ENCODE results near the gene DEGS1.

The DEGS1 gene

GRCh38 chr1:224182866-224183590, at the start of gene DEGS1:
Gene DEGS1, plus strand, starts transcription at chr1:224183240. Its CDS starts 97 bp downstream, at chr1:224183337.
- peak; percentile 80 for DNase-seq

GRCh38 chr1:224133741-224134299, 49.2 kb upstream of the DEGS1 start:
- no peak for DNase-seq

GRCh38 chr1:224137518-224137917, 45.5 kb upstream of the DEGS1 start:
- DNase-seq: no peak

- DNase-seq: no peak
Measured at GRCh38 chr1:224138198-224138597, 44.8 kb upstream of the DEGS1 start.

GRCh38 chr1:224141693-224142092, 41.3 kb upstream of the DEGS1 start:
- DNase-seq: no peak

- DNase-seq: no peak
Measured at GRCh38 chr1:224149709-224150108, 33.3 kb upstream of the DEGS1 start.

GRCh38 chr1:224151117-224151516, 31.9 kb upstream of the DEGS1 start:
- DNase-seq: no peak

GRCh38 chr1:224157316-224157715, 25.7 kb upstream of the DEGS1 start:
- DNase-seq: no peak

- no peak for DNase-seq
Measured at GRCh38 chr1:224159541-224159940, 23.5 kb upstream of the DEGS1 start.

- DNase-seq: no peak
Measured at GRCh38 chr1:224160171-224160682, 22.8 kb upstream of the DEGS1 start.

GRCh38 chr1:224162768-224163167, 20.3 kb upstream of the DEGS1 start:
- no peak for DNase-seq

- no peak for DNase-seq
Measured at GRCh38 chr1:224163311-224163710, 19.7 kb upstream of the DEGS1 start.

GRCh38 chr1:224168859-224169380, 14.1 kb upstream of the DEGS1 start:
- DNase-seq: peak; percentile 38

GRCh38 chr1:224169718-224170270, 13.2 kb upstream of the DEGS1 start:
- no peak for DNase-seq

- DNase-seq: no peak
Measured at GRCh38 chr1:224170343-224170742, 12.7 kb upstream of the DEGS1 start.

- DNase-seq: no peak
Measured at GRCh38 chr1:224170748-224171478, 12.1 kb upstream of the DEGS1 start.

- DNase-seq: no peak
Measured at GRCh38 chr1:224172229-224172628, 10.8 kb upstream of the DEGS1 start.

- no peak for DNase-seq
Measured at GRCh38 chr1:224173523-224173922, 9.5 kb upstream of the DEGS1 start.

GRCh38 chr1:224175617-224176016, 7.4 kb upstream of the DEGS1 start:
- DNase-seq: peak; percentile 27

- no peak for DNase-seq
Measured at GRCh38 chr1:224177356-224177999, 5.6 kb upstream of the DEGS1 start.

GRCh38 chr1:224178894-224179293, 4.1 kb upstream of the DEGS1 start:
- no peak for DNase-seq

- no peak for DNase-seq
Measured at GRCh38 chr1:224180783-224181452, 2.1 kb upstream of the DEGS1 start.

Data from stimulated activated CD4-positive, alpha-beta T cell treated with anti-CD3 and anti-CD28 coated beads, Interleukin-4, amount 100 ng/mL, for 24 hours (primary cell).